ENCODE data around the gene FAM53A. TPM values are rescaled to one million over a fixed set of nuclear protein-coding genes. Genes with fewer than 3 reads are reported as not detected.
A peak's percentile ranks its signal among the peaks of the same experiment; 100 is the strongest.
"Not testable (repeated sequence)": the region's sequence is repeated elsewhere in the genome, so short reads cannot be mapped to it uniquely, and the experiment has no call there.

The FAM53A gene
- total RNA-seq, 1 donor from 2014 or later, result not detected

DNA sequence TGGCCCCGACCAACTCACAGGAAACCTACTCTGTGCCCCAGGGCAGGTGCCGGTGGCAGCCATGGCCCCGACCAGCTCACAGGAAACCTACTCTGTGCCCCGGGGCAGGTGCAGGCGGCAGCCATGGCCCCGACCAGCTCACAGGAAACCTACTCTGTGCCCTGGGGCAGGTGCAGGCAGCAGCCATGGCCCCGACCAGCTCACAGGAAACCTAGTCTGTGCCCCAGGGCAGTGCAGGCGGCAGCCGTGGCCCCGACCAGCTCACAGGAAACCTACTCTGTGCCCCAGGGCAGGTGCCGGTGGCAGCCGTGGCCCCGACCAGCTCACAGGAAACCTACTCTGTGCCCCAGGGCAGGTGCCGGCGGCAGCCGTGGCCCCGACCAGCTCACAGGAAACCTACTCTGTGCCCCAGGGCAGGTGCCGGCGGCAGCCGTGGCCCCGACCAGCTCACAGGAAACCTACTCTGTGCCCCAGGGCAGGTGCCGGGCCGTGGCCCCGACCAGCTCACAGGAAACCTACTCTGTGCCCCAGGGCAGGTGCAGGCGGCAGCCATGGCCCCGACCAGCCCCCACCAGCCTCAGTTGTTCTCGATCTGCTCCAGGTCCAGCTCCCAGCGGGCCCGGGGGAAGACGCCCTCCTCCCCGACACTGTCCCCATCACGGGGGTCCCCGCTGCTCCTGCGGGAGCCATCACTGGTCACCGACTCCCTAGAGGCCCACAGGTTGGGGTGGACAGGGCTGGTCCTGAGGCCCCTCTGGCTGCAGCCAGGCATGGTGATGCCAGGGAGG lies 43.2 kb downstream of the FAM53A start:
- DNase-seq (ENCODE audit: low spot score), result not testable (repeated sequence)

- no peak for DNase-seq (ENCODE audit: low spot score)
Measured at GRCh38 chr4:1640190-1640589, 43.9 kb downstream of the FAM53A start.

DNA sequence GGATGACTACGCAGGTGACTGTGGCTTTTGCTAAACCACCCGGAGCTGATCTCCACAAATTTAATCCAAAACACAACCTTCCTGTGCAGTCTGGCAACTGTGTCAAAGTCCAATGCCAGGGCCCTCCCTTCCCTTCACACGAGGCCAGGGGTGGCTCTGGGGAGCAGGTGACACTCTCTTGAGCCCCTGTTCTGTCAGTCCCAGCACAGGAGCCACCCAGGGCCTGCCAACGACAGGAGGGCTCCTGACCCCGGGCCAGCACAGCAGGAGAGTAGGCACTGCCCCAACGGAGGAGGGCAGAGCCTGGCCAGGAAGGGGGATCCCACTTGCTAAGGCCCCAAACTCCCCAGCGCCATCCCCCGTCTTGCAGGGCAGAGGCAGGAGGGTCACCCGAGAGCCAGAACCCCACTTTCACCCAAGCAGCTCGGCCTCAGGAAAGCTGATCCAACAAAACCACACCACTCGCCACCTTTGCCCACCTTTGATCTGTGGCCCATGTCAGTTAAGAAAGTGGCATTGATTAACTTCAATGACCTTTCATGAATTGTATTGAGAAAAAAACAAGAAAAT lies 44.7 kb downstream of the FAM53A start:
- no peak for DNase-seq (ENCODE audit: low spot score)

- DNase-seq (ENCODE audit: low spot score), result no peak
Measured at GRCh38 chr4:1638873-1639272, 45.2 kb downstream of the FAM53A start.

- DNase-seq (ENCODE audit: low spot score), result no peak
Measured at GRCh38 chr4:1638272-1638598, 45.9 kb downstream of the FAM53A start.

DNA sequence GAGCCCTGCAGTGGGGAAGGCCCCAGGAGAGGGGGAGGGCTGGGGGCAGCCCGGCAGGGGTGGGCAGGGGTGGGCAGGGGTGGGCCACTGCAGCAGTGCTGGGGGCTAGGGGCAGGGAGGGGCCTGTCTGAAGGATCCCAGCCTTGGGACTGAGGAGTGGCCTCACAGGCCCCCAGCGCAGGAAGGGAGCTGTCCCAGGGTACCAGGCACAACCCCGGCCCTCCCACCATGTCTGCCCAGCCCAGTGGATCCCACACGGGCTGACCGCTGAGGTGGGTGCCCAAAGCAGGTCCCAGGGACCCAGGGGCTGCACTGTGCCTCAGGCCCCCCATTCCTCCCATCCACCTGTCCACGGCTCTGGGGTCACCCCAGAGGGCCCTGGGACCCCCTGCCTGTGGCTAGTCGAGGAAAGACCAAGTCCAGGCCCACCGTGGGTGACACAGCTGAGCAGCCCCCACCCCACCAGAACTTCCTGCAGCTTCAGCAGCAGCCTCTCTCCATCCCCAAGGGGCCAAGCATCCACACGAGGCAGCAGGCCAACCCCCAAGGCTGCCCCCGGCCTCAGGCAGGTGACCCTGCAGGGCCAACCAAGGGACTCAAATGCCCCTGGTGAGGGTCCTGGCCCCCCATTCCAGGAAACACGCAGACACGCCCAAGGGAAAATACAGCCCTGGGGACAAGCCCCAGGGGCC lies 46.4 kb downstream of the FAM53A start:
- DNase-seq (ENCODE audit: low spot score), result no peak

DNA sequence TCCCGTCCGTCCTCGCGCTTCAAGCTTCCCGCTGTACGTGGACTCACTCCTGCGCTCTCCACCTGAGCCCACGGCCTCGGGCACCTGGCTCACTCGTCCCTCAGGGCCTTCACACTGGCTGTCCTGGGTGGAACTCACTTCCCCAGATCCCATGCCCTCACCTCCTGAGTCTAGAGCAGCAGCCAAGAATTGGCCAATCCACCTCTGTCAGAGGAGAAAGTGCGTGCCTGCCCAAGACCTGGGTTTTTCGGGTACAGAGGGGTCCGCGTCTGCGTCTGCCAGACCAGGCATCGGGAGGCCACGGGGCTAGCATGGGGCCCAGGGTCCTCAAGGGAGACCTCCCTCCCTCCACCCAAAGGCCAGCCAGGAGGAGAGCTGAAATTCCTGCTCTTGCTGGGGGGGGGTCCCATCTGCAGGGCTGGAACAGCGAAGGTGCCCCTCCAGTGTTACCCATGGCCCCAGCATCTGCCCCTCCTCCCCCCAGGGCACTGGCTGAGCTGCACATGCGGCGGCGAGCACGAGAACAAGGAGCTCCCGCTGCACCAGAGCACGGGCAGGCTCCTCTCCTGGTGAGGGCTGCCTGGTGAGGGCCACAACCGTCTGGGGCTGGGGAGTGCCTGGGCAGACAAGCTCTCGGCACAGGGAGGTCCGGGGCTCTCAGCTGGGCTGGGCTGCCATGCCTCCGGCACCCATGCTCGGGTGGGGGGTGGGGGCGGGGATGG lies 47.5 kb downstream of the FAM53A start:
- no peak for DNase-seq (ENCODE audit: low spot score)

- no peak for DNase-seq (ENCODE audit: low spot score)
Measured at GRCh38 chr4:1635464-1635863, 48.6 kb downstream of the FAM53A start.

GRCh38 chr4:1633993-1634392 lies 50.1 kb downstream of the FAM53A start:
- no peak for DNase-seq (ENCODE audit: low spot score)

DNA sequence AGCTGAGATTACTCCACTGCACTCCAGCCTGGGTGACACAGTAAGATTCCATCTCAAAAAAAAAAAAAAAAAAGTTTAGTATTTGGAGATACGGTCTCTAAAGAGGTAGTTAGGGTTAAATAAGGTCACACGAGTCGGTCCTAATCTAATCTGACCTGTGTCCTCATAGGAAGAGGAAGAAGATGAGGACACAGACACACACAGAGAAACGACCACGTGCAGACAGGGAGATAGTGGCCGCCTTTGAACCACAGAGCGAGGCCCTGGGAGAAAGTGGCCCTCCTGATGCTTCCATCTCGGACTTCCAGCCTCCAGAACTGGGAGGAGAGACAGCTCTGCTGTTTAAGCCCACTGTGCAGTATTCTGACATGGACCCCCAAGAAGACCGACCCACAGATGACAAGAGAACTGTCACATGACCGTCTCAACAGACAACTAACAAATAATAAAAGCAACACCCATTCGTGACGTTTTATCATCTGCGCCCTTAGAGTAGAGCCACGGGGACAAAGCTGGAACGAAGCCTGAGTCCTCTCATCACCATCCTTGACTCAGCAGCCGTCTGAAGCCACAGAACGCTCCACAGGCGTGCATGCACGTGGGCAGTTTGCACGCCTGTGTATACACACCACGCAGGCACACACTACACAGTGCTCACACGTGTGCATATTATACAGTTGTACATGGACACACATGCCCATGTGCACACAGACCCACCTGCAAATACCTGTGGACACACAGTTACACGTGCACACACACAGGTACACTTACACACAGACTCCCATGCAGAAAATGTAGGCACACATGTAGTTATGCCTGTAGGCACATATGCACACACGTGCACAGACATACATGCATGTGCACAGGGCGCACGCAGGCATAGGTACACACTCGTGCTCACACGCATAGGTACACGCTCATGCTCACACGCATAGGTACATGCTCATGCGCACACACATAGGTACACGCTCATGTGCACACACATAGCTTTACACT lies 51.7 kb downstream of the FAM53A start:
- no peak for DNase-seq (ENCODE audit: low spot score)

- DNase-seq (ENCODE audit: low spot score), result no peak
Measured at GRCh38 chr4:1631136-1631535, 53.0 kb downstream of the FAM53A start.

GRCh38 chr4:1630266-1630665 lies 53.8 kb downstream of the FAM53A start:
- DNase-seq (ENCODE audit: low spot score), result no peak

- peak; percentile 42 for DNase-seq (ENCODE audit: low spot score)
Measured at GRCh38 chr4:1629699-1630083, 54.4 kb downstream of the FAM53A start.

GRCh38 chr4:1628892-1629698 lies 55.0 kb downstream of the FAM53A start:
- peak; percentile 23 for DNase-seq (ENCODE audit: low spot score)

DNA sequence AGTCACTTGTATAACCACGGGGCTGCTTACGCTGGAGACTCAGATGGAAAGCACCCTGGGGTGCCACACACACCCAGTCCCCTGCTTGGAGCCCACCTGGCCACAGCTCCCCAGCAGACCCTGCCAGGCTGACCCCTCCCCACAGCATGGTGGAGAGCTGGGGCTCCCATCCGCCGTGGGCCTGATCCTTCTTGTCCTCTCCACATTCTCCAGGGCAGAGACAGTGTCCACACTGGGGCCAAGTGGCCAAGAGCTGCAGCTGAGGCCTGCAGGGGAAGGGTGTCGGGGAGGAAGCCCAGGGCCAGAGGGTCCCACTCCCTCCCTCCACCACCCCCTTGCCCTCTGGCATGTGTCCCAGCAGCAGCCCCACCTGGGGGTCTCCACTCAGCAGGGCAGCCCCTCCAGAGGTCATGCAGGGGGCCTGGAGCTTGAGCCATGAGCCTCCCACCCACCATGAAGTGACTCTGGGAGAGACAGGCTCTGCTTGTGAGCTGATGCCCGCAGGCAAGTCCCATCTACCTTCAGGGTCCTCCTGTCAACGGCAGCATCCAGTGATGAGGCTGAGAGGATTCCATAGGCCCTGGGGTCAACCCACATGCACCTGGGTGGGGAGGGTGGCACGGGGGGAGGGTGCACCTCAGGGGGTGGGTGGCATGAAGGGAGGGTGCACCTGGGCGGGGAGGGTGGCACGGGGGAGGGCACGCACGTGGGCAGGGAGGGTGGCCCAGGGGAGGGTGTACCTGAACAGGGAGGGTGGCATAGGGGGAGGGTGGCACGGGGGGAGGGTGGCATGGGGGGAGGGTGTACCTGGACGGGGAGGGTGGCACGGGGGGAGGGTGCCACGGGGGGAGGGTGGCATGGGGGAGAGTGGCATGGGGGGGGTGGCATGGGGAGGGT lies 56.4 kb downstream of the FAM53A start:
- DNase-seq (ENCODE audit: low spot score), result no peak

DNA sequence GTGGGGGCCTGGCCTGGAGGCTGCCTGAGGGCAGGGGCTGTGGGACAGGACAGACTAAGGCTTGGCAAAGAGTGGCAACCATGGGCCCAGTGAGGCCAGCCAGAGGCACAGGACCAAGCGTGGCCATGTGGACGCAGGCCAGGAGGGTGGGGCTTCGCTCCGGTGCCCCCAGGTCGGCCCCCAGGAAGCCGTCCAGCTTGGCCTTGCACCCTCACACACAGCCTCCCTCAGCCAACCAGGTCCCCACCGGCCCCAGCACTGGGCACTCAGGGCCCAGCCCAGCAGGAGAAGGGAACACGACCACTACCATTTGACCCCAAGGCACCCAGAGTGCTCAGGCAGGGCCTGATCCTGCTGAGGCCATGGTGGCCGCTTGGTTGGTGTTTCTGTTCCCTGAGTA lies 57.2 kb downstream of the FAM53A start:
- no peak for DNase-seq (ENCODE audit: low spot score)

GRCh38 chr4:1626151-1626550 lies 58.0 kb downstream of the FAM53A start:
- DNase-seq (ENCODE audit: low spot score), result no peak

- DNase-seq (ENCODE audit: low spot score), result no peak
Measured at GRCh38 chr4:1625600-1626138, 58.4 kb downstream of the FAM53A start.

DNA sequence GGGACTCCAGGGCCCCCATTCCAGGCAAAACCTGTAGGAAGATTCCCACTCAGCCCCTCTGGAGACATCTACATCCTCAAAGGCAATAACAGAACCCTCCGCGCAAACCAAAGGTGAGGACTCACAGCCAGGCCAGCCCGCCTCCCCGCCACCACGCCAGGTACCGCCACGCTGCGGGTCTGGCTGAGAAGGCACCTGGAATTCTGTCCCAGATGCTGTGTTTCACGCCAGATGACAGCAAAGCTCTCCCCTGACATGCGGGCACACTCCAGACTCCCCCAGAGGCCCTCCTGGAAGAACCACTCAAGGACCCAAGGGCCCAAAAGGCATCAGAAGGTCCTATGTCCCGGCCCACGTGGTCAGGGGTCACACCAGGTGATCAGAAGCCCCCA lies 59.6 kb downstream of the FAM53A start:
- DNase-seq (ENCODE audit: low spot score), result no peak

Data from umbilical cord (tissue), 2 donors.